K562 (cell line): ENCODE measurements around the gene ORAI3. TPM values are rescaled to one million over a fixed set of nuclear protein-coding genes. Genes with fewer than 3 reads are reported as not detected.

ENCODE experiments used
- ARHGAP35 ChIP-seq: fragments of 450-650 bp; IDR thresholded peaks from 2 replicates; pipeline ENCODE4 v1.6.1; 2018; ENCODE audit not compliant: partially characterized antibody
- ATF1 ChIP-seq, 2 experiments: fragments of 450-650 bp in 1 of 2; IDR thresholded peaks; 2 replicates each; pipeline ENCODE4 v1.6.1; 2016; ENCODE audit warnings: missing compliant biosample characterization in 1 of 2, missing genetic modification characterization in 1 of 2
- CCAR2 ChIP-seq: fragments of 200-400 bp; formaldehyde crosslinking; IDR thresholded peaks from 2 replicates; pipeline ENCODE4 v1.6.1; 2017; ENCODE audit warnings: mild to moderate bottlenecking, low read depth, low read length
- CTCF ChIP-seq, 3 experiments: IDR thresholded peaks in 2 of 3; conservative IDR thresholded peaks in 1 of 3; 2 replicates each; pipeline ENCODE4 v1.5.1; 2011 to 2012; ENCODE audit warnings: low read length in 3 of 3, mild to moderate bottlenecking in 3 of 3, control low read depth in 2 of 3, improper control_type of control experiment in 1 of 3, inconsistent platforms in 1 of 3, low read depth in 1 of 3, mixed read lengths in 1 of 3, moderate library complexity in 1 of 3; ENCODE audit not compliant: insufficient read depth in 2 of 3
- E4F1 ChIP-seq: fragments of 250-450 bp; sonication (Bioruptor Pico); IDR thresholded peaks from 2 replicates; pipeline ENCODE4 v1.5.0; 2021; ENCODE audit warnings: mild to moderate bottlenecking, borderline replicate concordance
- GTF2F1 ChIP-seq: IDR thresholded peaks from 2 replicates; pipeline ENCODE4 v1.6.1; 2011; ENCODE audit warnings: low read depth, low read length, improper control_type of control experiment
- JUN ChIP-seq, 2 experiments: sonication (generic) in 1 of 2; formaldehyde crosslinking in 1 of 2; IDR thresholded peaks; 2 replicates each; pipeline versions ENCODE4 v1.6.1 to v1.8.0; 2012 to 2022; ENCODE audit warnings: borderline replicate concordance in 2 of 2, mild to moderate bottlenecking in 2 of 2, improper control_type of control experiment in 1 of 2, low read depth in 1 of 2, low read length in 1 of 2, missing genetic modification reagents in 1 of 2
- MTA2 ChIP-seq: fragments of 450-650 bp; IDR thresholded peaks from 2 replicates; pipeline ENCODE4 v1.6.1; 2016; ENCODE audit warnings: low read depth
- NCOA2 ChIP-seq, 2 experiments: fragments of 450-650 bp; IDR thresholded peaks; 2 replicates each; pipeline ENCODE4 v1.6.1; 2018; ENCODE audit warnings: mild to moderate bottlenecking in 2 of 2, moderate library complexity in 1 of 2; ENCODE audit not compliant: partially characterized antibody in 2 of 2
- THRA ChIP-seq: fragments of 450-650 bp; IDR thresholded peaks from 2 replicates; pipeline ENCODE4 v1.6.1; 2017; ENCODE audit warnings: mild to moderate bottlenecking, moderate library complexity
- USF1 ChIP-seq: sonication (generic); formaldehyde crosslinking; IDR thresholded peaks from 2 replicates; pipeline ENCODE4 v1.9.0; 2022; ENCODE audit warnings: mild to moderate bottlenecking, missing genetic modification reagents
- USF2 ChIP-seq: sonication (generic); formaldehyde crosslinking; IDR thresholded peaks from 2 replicates; pipeline ENCODE4 v1.5.0; 2020; ENCODE audit warnings: missing genetic modification reagents
- WHSC1 ChIP-seq: IDR thresholded peaks from one replicate; pipeline ENCODE4 v1.6.1; 2012; ENCODE audit warnings: low read length, control low read depth, inconsistent platforms
- ZFP36 ChIP-seq: fragments of 150-350 bp; IDR thresholded peaks from 2 replicates; pipeline ENCODE4 v1.6.1; 2018; ENCODE audit warnings: low read length, low read depth; ENCODE audit not compliant: partially characterized antibody
- ZNF24 ChIP-seq: fragments of 450-650 bp; IDR thresholded peaks from 2 replicates; pipeline ENCODE4 v1.6.1; 2016
- ZNF324 ChIP-seq: fragments of 250-450 bp; sonication (Bioruptor Pico); IDR thresholded peaks from 2 replicates; pipeline ENCODE4 v1.4.0; 2020; ENCODE audit warnings: mild to moderate bottlenecking
- ZNF41 ChIP-seq: fragments of 250-450 bp; sonication (Bioruptor Pico); conservative IDR thresholded peaks from 2 replicates; pipeline ENCODE4 v1.4.0; 2020; ENCODE audit warnings: mild to moderate bottlenecking
- ZNF445 ChIP-seq: fragments of 250-450 bp; sonication (Bioruptor Pico); IDR thresholded peaks from 2 replicates; pipeline ENCODE4 v1.4.0; 2020; ENCODE audit warnings: low read depth, mild to moderate bottlenecking, moderate library complexity
- ZNF717 ChIP-seq: fragments of 250-450 bp; sonication (Bioruptor Pico); IDR thresholded peaks from 2 replicates; pipeline ENCODE4 v1.5.0; 2021
- ZNF830 ChIP-seq: fragments of 250-450 bp; sonication (Bioruptor Pico); IDR thresholded peaks from 2 replicates; pipeline ENCODE4 v1.5.0; 2021; ENCODE audit warnings: mild to moderate bottlenecking
- polyA plus RNA-seq, 8 experiments: library from polyadenylated mRNA; depleted of rRNA in 4 of 8; stranded (reverse) in 5 of 8; unstranded in 3 of 8; fragments of >200 nt; fragmentation: Nextera tagmentation in 2 of 8; fragmentation: Illumina TruSeq in 1 of 8; extraction: Ambion mirVana in 2 of 8; extraction: Trizol in 1 of 8; gene quantifications; 2 replicates each; pipeline versions ENCODE4 v1.2.1 to v1.2.3, GENCODE V29; 2011 to 2014; ENCODE audit warnings: inconsistent platforms in 1 of 8, missing spikeins in 1 of 8
- total RNA-seq, 7 experiments: library from RNA; depleted of rRNA in 6 of 7; stranded (reverse); fragments of >200 nt in 6 of 7; fragmentation: Illumina TruSeq in 2 of 7; extraction: Trizol in 2 of 7; gene quantifications; 2 replicates each; pipeline versions ENCODE4 v1.2.1 to v1.2.3, GENCODE V29; 2011 to 2021; ENCODE audit warnings: low replicate concordance in 1 of 7

Gene ORAI3
- total and polyA plus RNA-seq, 9 of the 15 experiments (the other 6 are each of a cell fraction or from before 2014, with no cell fraction given), result 4.9 to 23.3 (median 14.1) TPM

- TF ChIP-seq ZNF41 (CRISPR knock-in tag) (no peak; the same call in 1 of the 2 replicates), ZNF24 (no peak), CTCF (IDR thresholded peaks at IDR 0.05 in 2 of 3, conservative IDR thresholded peaks at IDR 0.05 in 1 of 3; ENCODE audit: insufficient read depth in 2 of 3, low read depth in 1 of 3, low read length in 3 of 3) (peak; percentile 50 to 52 (median 51); a peak in 5 of 6 replicates), USF2 (no peak), CCAR2 (no peak), THRA (no peak), MTA2 (peak; percentile 4; the same call in 1 of the 2 replicates), ZNF445 (CRISPR knock-in tag) (no peak), USF1 (CRISPR knock-in tag) (no peak), ZNF717 (CRISPR knock-in tag) (no peak), NCOA2 (IDR thresholded peaks at IDR 0.05; ENCODE audit: partially characterized antibody in 2 of 2) (no peak), ZNF830 (peak; percentile 74; the same call in 1 of the 2 replicates), ARHGAP35 (no peak), ZFP36 (no peak), ZNF324 (CRISPR knock-in tag) (no peak; the same call in none of the 2 replicates), GTF2F1 (no peak), WHSC1 (no peak), ATF1 (CRISPR knock-in tag; IDR thresholded peaks at IDR 0.05) (no peak), ATF1 (tag; IDR thresholded peaks at IDR 0.05) (peak; percentile 52; the same call in 1 of the 2 replicates), E4F1 (no peak), JUN (IDR thresholded peaks at IDR 0.05; ENCODE audit: borderline replicate concordance, low read depth, low read length) (no peak; the same call in 1 of the 2 replicates), JUN (CRISPR knock-in tag; IDR thresholded peaks at IDR 0.05; ENCODE audit: borderline replicate concordance) (no peak; the same call in 1 of the 2 replicates)
Measured at GRCh38 chr16:30949650-30950515, 1.0 kb downstream of the ORAI3 start (continued).
